HFFc6 (cell line): ENCODE data around the gene PLSCR4. TPM values are rescaled to one million over a fixed set of nuclear protein-coding genes. Genes with fewer than 3 reads are reported as not detected.

Source experiments
- DNase-seq: peaks from one replicate; pipeline ENCODE4 v3.0.0-alpha.2; 2018
- H3K27ac Mint-ChIP-seq: 2 replicates; pipeline ENCODE4 v1.8.0; 2020; ENCODE audit warnings: mild to moderate bottlenecking, mixed read lengths
- H3K27me3 Mint-ChIP-seq: 2 replicates; pipeline ENCODE4 v1.8.0; 2021; ENCODE audit warnings: mild to moderate bottlenecking, moderate library complexity, mixed read lengths; ENCODE audit not compliant: insufficient read depth
- H3K36me3 Mint-ChIP-seq: 2 replicates; pipeline ENCODE4 v1.8.0; 2021; ENCODE audit warnings: low read depth, mixed read lengths
- H3K4me1 Mint-ChIP-seq: 2 replicates; pipeline ENCODE4 v1.8.0; 2020; ENCODE audit warnings: low read depth, mixed read lengths
- H3K4me3 Mint-ChIP-seq: 2 replicates; pipeline ENCODE4 v1.8.0; 2020; ENCODE audit warnings: mild to moderate bottlenecking, moderate library complexity, mixed read lengths
- H3K9me3 Mint-ChIP-seq: 2 replicates; pipeline ENCODE4 v1.8.0; 2020; ENCODE audit warnings: mild to moderate bottlenecking, mixed read lengths
- total RNA-seq, 6 experiments: library from RNA; stranded (reverse); fragmentation: NEBNext Ultra II Directional; extraction: Animal tissue kit (Norgen Biotek cat#: 25700); gene quantifications; 2 replicates in 1 of 6; 3 replicates in 5 of 6; pipeline ENCODE4 v1.2.3, GENCODE V29; 2021
- TF ChIP-seq, protein P1 (sequence below): fragments of 200-600 bp; sonication (generic); IDR thresholded peaks from 2 replicates; pipeline ENCODE4 v1.5.0; 2021; ENCODE audit warnings: antibody characterized with exemption, mild to moderate bottlenecking

The PLSCR4 gene
- total RNA-seq, 6 experiments from 2014 or later: 6.7 to 11.9 (median 9.8) TPM

DNA sequence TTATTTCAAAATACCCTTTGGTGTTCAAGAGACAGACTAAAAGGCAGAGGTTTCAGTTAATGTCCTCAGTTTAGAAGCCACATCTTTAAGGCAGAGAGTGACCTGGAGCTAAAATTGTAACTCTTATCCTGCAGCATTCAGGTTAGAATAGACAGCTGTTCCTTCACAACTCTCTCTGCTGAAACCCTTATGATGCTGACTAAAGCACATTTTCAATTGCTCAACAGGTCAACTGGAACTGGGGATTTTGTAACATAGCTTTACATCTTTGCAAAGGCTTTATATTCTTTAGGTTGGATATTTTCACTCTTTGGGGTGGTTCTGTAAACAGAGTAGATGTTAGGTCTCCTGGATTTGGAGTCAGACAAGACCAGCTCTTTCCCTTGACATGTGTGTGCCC is 20.3 kb upstream of the PLSCR4 start:
- Mint-ChIP-seq H3K27ac (no peak overlapping the region), H3K9me3 (no peaks in the 10 kb centered on the region), H3K4me3 (no peak overlapping the region), H3K36me3 (no peaks in the 10 kb centered on the region), H3K4me1 (peaks cover 17% of the 10 kb centered on the region), H3K27me3 (peaks cover 3% of the 10 kb centered on the region; the same call in 1 of the 2 replicates)
- TF ChIP-seq, protein P1, sequence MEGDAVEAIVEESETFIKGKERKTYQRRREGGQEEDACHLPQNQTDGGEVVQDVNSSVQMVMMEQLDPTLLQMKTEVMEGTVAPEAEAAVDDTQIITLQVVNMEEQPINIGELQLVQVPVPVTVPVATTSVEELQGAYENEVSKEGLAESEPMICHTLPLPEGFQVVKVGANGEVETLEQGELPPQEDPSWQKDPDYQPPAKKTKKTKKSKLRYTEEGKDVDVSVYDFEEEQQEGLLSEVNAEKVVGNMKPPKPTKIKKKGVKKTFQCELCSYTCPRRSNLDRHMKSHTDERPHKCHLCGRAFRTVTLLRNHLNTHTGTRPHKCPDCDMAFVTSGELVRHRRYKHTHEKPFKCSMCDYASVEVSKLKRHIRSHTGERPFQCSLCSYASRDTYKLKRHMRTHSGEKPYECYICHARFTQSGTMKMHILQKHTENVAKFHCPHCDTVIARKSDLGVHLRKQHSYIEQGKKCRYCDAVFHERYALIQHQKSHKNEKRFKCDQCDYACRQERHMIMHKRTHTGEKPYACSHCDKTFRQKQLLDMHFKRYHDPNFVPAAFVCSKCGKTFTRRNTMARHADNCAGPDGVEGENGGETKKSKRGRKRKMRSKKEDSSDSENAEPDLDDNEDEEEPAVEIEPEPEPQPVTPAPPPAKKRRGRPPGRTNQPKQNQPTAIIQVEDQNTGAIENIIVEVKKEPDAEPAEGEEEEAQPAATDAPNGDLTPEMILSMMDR: no peak
- no peak for DNase-seq

DNA sequence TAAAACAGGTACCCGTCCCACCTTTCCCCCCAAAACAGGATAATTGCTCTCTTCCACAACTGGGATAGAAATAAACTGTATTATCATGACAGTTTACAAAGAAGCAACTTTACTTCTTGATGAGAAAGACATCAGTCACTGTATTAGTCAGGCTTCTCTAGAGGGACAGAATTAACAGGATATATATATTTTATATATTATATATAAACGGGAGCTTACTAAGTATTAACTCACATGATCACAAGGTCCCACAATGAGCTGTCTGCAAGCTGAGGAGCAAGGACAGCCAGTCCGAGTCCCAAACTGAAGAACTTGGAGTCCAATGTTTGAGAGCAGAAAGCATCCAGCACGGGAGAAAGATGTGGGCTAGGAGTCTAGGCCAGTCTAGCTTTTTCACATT is 18.4 kb upstream of the PLSCR4 start:
- H3K9me3 Mint-ChIP-seq: no peaks in the 10 kb centered on the region
- no peaks in the 10 kb centered on the region for H3K36me3 Mint-ChIP-seq
- DNase-seq: no peak
- peaks cover under 1% of the 10 kb centered on the region for H3K4me1 Mint-ChIP-seq
- H3K27ac Mint-ChIP-seq: no peak overlapping the region
- H3K27me3 Mint-ChIP-seq: peaks cover 3% of the 10 kb centered on the region; the same call in 1 of the 2 replicates
- TF ChIP-seq, protein P1: no peak
- no peak overlapping the region for H3K4me3 Mint-ChIP-seq

DNA sequence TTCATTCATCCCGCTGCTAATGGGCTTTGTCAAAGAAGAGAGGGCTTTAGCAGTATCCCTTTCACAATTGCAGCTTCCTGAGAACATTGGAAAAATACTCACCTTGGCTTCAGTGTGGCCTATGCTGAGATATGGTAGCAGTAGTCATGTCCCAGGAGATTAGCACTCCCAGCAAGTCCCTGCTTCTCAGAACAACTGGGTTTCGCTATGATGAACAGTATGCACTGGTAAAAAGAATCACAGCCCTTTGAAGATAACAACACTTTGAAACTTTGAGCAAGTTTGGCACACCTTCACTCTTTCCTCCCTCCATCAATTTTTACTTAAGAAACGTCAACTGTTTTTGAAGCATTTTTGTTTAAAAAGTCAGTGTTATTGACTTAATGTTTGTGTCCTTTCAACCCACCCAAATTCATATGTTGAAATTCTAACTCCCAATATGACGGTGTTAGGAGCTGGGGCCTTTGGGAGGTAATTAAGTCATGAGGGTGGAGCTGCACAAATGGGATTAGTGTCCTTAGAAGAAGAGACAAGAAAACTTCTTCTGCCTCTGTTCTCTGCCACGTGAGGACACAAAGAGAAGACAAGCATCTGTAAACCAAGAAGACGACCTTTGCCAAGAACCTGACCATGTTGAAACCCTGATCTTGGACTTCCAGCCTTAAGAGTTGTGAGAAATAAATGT is 17.8 kb upstream of the PLSCR4 start:
- TF ChIP-seq, protein P1: no peak
- DNase-seq: no peak
- H3K4me3 Mint-ChIP-seq: no peak overlapping the region
- H3K4me1 Mint-ChIP-seq: no peaks in the 10 kb centered on the region; the same call in 1 of the 2 replicates
- H3K27ac Mint-ChIP-seq: no peak overlapping the region
- H3K9me3 Mint-ChIP-seq: no peaks in the 10 kb centered on the region
- no peaks in the 10 kb centered on the region for H3K36me3 Mint-ChIP-seq
- peaks cover 3% of the 10 kb centered on the region; the same call in 1 of the 2 replicates for H3K27me3 Mint-ChIP-seq

DNA sequence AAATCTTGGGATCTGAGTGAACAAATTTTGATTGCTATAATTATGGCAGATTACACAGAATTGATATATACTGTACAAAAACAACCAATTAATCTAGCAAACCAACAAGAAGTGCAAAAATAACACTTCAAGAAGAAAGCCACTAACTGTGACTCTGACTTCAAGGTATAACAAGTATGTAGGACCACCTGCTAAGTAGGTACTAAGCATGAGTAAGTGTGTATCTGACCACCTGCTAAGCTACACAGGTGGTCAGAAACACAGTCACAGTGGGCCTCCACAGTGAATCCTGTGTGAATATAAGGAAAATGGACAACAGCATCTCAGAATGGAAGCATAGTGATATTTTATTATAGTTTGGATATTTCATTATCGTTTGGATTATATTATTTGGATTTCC is 14.8 kb upstream of the PLSCR4 start:
- Mint-ChIP-seq H3K9me3 (no peaks in the 10 kb centered on the region), H3K4me1 (peaks cover 8% of the 10 kb centered on the region), H3K27me3 (peaks cover 3% of the 10 kb centered on the region; the same call in 1 of the 2 replicates), H3K36me3 (no peaks in the 10 kb centered on the region), H3K27ac (no peak overlapping the region), H3K4me3 (no peak overlapping the region)
- TF ChIP-seq, protein P1: no peak
- no peak for DNase-seq

DNA sequence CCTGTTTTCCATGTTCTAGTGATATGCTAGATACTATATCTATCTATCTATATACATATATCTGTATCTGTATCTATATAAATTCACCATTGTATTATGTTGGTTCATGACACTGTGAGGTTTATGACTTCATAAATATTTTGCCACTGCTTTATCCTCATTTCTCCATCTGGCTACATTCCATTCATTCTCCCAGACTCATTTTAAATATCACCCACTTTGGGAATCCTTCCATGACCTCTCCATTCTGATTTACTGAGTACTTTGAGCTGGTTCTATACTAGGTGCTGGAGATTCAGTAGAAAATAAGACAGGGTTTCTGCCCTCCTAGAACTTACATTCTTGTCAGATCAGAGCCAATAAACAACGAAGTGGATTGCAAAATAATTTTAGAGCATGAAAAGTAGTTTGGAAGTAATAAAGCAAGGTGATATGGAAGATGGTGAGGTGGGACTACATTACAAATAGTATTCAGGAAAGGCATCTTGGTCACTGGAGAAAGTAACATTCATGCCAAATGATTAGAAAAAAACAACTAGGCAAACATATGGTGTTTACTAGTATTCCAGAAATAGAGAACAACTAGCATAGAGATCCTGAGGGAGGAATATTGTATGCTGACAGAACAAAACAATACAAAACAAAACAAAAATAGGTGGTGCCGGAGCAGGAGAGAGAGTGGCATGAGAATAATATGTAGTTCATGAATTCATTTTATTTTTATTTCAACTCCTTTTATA is 11.6 kb upstream of the PLSCR4 start:
- H3K4me3 Mint-ChIP-seq: no peak overlapping the region
- no peak overlapping the region for H3K27ac Mint-ChIP-seq
- no peaks in the 10 kb centered on the region for H3K9me3 Mint-ChIP-seq
- H3K27me3 Mint-ChIP-seq: no peaks in the 10 kb centered on the region; the same call in 1 of the 2 replicates
- peaks cover 8% of the 10 kb centered on the region for H3K4me1 Mint-ChIP-seq
- TF ChIP-seq, protein P1: no peak
- no peaks in the 10 kb centered on the region for H3K36me3 Mint-ChIP-seq
- DNase-seq: no peak
